ENCODE measurements around the gene HIF1A.
"Not testable (repeated sequence)": the region's sequence is repeated elsewhere in the genome, so short reads cannot be mapped to it uniquely, and the experiment has no call there.

HIF1A gene

GRCh38 chr14:61708693-61709092 lies 13.4 kb downstream of the HIF1A start:
- not testable (repeated sequence) for DNase-seq (ENCODE audit: low spot score)

- DNase-seq (ENCODE audit: low spot score), result no peak
These were observed 15.8 kb downstream of the HIF1A start for GRCh38 chr14:61710853-61711817.

DNA sequence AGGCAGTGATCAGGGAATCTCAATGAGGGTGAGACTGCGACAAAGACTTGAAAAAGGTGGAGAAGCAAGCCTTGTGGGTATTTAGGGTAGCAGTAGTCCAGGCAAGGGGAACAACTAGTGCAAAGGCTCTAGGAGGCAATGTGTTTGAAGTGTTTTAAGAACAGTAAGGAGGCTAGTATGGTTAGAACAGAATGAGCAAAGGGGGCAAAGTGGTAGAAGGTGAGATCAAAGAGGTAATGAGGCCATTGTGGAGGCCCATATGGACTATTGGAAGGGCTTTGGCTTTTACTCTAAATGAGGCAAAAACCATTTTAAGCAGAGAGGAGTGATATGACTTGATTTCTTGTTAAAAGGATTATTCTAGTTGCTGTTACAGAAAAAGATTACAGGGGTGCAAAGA lies 16.8 kb downstream of the HIF1A start:
- DNase-seq (ENCODE audit: low spot score), result no peak

DNA sequence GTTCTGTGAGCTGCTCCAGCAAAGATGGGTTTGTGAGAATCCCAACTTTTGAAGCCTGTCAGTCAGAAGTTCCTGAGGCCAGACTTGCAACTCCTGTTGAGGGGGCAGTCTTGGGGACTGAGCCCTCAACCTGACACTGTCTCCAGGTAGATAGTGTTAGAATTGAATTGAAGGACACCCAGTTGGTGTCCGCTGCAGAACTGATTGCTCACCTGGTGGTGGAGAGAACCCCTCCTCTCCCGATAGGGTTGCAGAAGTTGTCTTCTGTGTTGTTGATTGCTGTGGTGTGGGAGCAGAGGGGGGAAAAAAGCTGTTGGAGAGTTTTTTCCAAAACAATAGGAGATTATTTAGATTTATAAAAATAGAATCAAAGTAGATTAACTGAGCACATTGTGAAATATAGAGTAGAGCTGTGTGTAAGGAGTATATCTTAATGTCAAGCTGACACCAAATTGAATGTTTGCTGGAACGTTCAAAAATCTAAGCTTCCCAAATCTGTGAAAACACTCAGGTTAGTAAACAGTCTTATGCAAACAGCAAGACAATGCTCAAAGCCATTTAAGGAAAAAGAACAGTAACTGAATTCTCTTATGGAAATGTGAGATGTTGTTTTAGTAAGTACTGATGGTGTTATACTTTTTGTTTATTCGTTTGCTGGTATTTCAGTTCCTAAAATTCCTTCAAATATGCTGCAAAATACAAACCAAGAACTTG lies 18.6 kb downstream of the HIF1A start:
- no peak for DNase-seq (ENCODE audit: low spot score)

GRCh38 chr14:61716956-61717355 lies 21.6 kb downstream of the HIF1A start:
- DNase-seq (ENCODE audit: low spot score), result no peak

DNA sequence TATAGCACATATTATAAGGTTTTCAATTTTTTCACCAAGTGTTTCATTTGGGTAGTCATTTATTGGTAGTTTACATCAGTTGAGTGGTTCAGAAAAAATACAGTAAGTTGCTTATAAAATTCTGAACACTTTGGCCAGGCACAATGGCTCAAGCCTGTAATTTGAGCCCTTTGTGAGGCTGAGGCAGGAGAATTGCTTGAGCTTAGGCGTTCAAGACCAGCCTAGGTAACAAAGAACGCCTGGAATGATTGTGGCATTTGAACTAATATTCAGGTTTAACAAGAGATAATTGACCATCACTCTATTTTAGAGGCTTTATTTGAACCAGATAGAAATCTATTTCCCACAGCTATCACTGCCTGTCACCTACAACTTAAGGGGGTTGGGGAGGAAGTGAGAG lies 22.7 kb downstream of the HIF1A start:
- DNase-seq (ENCODE audit: low spot score), result no peak

- DNase-seq (ENCODE audit: low spot score), result no peak
These were observed 24.3 kb downstream of the HIF1A start for GRCh38 chr14:61719344-61720293.

DNA sequence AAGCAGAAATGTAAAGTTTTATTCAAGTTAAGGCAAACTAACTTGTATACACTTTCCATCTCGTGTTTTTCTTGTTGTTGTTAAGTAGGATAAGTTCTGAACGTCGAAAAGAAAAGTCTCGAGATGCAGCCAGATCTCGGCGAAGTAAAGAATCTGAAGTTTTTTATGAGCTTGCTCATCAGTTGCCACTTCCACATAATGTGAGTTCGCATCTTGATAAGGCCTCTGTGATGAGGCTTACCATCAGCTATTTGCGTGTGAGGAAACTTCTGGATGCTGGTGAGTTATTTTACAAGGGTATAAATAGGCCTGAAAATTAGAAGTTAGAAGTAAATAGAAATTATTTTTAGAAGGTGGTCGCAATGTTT lies 25.0 kb downstream of the HIF1A start:
- no peak for DNase-seq (ENCODE audit: low spot score)

GRCh38 chr14:61720741-61721140 lies 25.4 kb downstream of the HIF1A start:
- no peak for DNase-seq (ENCODE audit: low spot score)

- DNase-seq (ENCODE audit: low spot score), result no peak
These were observed 28.8 kb downstream of the HIF1A start for GRCh38 chr14:61724133-61724532.

DNA sequence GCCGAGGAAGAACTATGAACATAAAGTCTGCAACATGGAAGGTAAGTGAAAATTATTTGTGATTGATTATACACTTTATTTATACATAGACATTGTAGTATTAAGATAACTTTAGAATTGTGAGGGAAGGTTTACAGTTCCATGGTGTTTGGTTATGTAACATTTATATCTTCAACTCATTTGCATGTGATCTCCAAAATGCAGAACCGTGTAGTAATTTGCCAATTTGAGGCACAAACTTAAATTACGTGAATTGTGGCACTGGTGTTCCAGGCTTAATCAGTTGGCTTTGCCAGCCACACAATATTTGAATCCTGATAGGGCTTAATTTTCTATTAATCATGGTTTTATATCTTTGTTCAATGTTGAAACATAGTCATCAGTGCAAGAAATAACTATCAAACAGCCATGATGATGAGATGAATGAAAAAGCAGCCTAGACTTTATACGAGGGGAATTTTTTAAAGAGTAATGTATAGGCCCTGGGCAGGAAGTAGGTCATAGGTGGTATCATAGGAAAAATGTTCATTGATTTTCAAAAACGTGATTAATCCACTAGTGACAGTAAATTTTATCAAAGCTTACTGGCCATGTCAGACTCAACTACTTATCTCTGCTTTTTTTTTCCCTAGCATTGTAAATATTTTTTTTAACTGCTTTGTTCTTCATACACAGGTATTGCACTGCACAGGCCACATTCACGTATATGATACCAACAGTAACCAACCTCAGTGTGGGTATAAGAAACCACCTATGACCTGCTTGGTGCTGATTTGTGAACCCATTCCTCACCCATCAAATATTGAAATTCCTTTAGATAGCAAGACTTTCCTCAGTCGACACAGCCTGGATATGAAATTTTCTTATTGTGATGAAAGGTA lies 31.7 kb downstream of the HIF1A start:
- no peak for DNase-seq (ENCODE audit: low spot score)

DNA sequence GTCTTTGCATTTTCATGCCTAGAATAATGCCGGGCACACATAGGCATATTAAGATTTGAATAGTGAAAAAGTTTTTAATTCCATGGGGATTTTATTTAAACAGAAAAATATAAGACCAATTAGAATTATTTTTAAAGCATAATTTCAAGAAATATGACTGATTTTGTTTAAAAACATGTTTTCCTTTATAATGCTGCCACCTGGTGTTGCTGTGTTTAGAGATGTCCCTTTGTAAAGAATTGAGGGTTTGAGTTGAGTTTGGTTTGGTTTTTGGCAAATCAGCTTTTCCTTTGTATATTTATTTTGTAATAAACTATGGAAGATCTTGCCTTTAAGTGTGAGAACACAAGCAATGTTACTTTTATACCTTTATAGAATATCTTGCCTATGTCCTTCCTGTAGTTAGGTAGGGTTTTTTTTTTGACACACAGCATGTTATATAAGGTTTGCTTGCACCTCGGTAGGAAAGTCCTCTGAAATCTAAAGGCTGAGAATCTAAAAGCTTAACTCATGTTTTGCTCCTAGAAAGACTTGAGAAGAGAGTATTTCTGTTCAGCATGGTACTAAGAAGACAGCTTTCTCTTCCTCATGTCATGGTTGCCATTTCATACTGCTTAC lies 35.6 kb downstream of the HIF1A start:
- no peak for DNase-seq (ENCODE audit: low spot score)

DNA sequence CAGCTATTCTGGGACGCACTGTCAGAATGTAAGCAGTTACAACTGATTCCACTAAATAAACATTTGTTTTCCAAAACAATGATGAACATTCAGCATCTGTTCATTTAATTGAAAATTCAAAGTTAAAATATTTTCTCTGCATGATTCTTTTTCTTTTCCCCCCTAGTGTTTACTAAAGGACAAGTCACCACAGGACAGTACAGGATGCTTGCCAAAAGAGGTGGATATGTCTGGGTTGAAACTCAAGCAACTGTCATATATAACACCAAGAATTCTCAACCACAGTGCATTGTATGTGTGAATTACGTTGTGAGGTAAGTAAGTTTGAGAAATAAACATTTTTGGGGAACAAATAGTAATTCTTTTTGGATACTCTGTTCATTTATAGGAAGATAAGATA lies 38.7 kb downstream of the HIF1A start:
- no peak for DNase-seq (ENCODE audit: low spot score)

GRCh38 chr14:61736751-61737150 lies 41.4 kb downstream of the HIF1A start:
- DNase-seq (ENCODE audit: low spot score), result no peak

GRCh38 chr14:61737915-61738314 lies 42.6 kb downstream of the HIF1A start:
- no peak for DNase-seq (ENCODE audit: low spot score)

DNA sequence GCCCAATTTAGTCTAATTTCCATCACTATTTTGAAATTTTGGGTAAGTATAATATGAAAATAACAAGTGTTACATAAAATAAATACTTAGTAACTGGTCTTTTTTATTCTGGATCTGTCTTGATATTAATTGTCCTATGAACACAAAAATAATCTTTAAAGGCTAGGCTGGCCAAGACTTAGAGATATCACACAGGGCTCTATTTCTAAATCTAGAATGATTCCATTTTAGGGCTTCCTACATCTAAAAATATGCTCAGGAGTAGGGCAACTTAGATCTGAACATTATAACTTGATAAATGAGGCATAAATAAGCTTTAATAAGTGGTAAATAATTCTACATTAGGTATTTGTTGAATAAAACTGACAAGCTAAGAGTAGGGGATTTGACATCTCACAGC lies 43.8 kb downstream of the HIF1A start:
- no peak for DNase-seq (ENCODE audit: low spot score)

DNA sequence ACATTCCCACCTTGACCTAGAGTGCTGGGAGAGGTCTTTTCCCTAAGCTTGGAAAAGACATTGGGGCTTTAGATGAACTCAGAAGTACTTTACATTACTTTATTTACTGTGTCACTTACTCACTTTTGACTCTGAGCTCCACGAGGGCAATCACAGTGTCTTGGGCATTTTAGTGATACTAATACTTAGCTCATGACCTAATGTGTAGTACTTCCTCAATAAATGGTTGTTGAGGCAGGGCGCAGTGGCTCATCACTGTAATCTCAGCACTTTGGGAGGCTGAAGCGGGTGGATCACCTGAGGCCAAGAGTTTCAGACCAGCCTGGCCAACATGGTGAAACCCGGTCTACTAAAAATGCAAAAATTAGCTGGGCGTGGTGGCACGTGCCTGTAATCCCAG lies 47.1 kb downstream of the HIF1A start:
- DNase-seq (ENCODE audit: low spot score), result no peak

- DNase-seq (ENCODE audit: low spot score), result no peak
These were observed 48.9 kb downstream of the HIF1A start for GRCh38 chr14:61744238-61744637.

- DNase-seq (ENCODE audit: low spot score), result not testable (repeated sequence)
These were observed 51.0 kb downstream of the HIF1A start for GRCh38 chr14:61746346-61746745.

DNA sequence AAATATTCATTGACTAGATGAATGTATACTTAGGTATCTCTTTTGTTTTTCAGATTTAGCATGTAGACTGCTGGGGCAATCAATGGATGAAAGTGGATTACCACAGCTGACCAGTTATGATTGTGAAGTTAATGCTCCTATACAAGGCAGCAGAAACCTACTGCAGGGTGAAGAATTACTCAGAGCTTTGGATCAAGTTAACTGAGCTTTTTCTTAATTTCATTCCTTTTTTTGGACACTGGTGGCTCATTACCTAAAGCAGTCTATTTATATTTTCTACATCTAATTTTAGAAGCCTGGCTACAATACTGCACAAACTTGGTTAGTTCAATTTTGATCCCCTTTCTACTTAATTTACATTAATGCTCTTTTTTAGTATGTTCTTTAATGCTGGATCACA lies 51.6 kb downstream of the HIF1A start:
- no peak for DNase-seq (ENCODE audit: low spot score)

- DNase-seq (ENCODE audit: low spot score), result no peak
These were observed 52.0 kb downstream of the HIF1A start for GRCh38 chr14:61747342-61747741.
